Measurements from ENCODE around the gene PLPP3.

Gene PLPP3

DNA sequence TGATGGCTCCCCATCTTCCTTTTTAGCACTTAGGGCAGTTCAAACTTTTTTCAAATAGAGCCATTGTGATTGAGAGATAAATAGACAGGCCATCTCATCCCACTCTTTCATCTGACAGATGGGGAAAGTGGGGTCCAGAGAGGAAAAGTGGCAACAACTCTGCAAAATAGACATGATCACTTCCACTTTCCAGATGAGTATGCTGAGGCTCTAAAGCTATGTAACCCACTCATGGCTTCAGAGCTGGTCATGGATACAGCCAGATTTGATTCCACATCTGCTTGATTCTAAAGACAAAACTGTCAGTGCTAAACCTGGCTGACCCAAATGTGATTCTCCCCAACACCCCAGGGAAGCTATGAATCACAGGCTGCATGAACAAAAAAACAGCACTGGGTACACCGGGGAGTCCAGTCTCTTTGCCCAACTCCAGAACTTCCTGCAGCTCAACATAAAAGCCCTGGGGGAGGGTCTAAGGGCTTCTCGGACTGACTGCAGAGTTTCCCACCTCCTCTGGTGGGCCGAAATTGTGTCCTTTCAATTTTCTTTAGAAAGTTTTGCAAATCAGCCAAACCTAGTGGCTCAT is 59.3 kb downstream of the PLPP3 start:
- H3K27ac ChIP-seq (ENCODE audit: low read depth, low read length), result no peak overlapping the region
- H3K27me3 ChIP-seq (ENCODE audit: control insufficient read depth, insufficient read depth, low read length), result no peaks in the 10 kb centered on the region
- peaks cover 44% of the 10 kb centered on the region for H3K4me1 ChIP-seq (ENCODE audit: control insufficient read depth, insufficient read depth, low read length)
- H3K9me3 ChIP-seq (ENCODE audit: control insufficient read depth, insufficient read depth, low read depth, low read length), result no peaks in the 10 kb centered on the region
- H3K36me3 ChIP-seq (ENCODE audit: control insufficient read depth, insufficient read depth, low read length), result peaks cover 72% of the 10 kb centered on the region
- no peak overlapping the region for H3K9ac ChIP-seq (ENCODE audit: low read length)
- no peak overlapping the region for H3K4me3 ChIP-seq (ENCODE audit: low read depth, low read length)

DNA sequence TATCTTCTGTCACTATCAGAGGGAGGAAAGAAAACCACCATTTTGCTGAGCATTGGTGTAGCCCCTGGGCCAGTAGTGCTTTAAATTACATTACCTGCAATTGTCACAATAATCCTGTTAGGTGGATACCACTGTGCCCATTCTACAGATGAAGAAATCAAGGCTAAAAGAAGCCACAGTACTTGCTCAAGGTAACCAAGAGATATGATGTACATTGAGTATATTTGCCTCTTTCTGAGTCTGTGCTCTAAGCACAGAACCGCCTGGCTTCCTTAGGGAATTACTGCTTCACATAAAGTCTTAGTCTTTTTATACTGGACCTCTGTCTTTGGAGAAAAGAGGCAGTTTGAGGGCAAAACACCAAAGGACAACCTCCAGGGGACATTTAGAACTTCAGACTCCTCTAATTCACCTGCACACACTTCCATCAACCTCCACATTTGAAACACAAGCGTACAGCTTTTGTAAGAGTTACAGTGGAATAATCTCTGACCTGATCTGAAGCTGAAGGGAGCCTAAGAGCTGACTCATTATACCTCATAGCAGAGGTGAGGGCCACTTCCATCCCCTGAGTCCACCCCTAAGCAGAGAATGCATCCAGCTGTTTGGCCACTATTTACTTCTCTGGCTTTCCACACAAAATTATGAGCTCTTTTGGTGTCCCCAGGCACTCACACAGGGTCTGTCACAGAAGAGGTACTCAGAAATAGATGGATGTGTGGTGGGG is 61.8 kb downstream of the PLPP3 start:
- no peak overlapping the region for H3K9ac ChIP-seq (ENCODE audit: low read length)
- peak overlapping the region; percentile 83; the same call in 1 of the 2 replicates for H3K27ac ChIP-seq (ENCODE audit: low read depth, low read length)
- peaks cover 42% of the 10 kb centered on the region for H3K4me1 ChIP-seq (ENCODE audit: control insufficient read depth, insufficient read depth, low read length)
- no peaks in the 10 kb centered on the region for H3K27me3 ChIP-seq (ENCODE audit: control insufficient read depth, insufficient read depth, low read length)
- H3K9me3 ChIP-seq (ENCODE audit: control insufficient read depth, insufficient read depth, low read depth, low read length), result no peaks in the 10 kb centered on the region
- no peak overlapping the region for H3K4me3 ChIP-seq (ENCODE audit: low read depth, low read length)
- peaks cover 60% of the 10 kb centered on the region for H3K36me3 ChIP-seq (ENCODE audit: control insufficient read depth, insufficient read depth, low read length)

DNA sequence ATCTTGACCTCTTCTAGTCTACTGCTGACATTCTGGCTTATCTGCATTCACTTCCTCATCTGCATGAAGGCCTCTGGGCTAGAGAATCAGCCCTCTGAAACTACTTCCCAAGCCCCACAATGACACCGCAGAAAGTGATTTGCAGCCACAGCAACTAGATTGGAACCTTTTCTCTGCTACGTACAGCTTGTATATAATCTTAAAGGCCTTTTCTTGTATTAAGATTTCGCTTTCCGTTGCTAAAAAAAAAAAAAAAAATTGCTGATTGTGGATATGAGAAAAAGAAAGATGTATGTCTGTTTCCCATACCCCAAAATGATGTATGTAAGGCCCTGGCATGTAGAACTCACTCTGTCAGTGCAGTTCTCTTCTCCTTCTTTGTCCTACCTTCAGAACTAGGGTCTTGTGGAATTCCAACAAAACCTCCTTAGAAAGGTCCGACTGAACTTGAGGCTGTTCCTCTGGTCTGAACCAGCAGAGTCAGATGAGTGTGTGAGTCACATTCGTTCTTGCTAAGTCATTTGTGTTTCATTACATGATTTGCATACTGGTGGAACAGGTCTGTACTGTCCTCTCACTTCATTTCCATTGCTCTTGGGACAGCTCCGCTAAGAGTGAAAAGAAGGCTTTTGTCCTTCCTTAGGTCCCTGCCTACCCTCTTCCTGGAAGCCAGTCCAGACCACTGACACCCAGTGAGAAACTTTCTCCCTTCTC is 62.7 kb downstream of the PLPP3 start:
- peaks cover 59% of the 10 kb centered on the region for H3K36me3 ChIP-seq (ENCODE audit: control insufficient read depth, insufficient read depth, low read length)
- no peaks in the 10 kb centered on the region for H3K9me3 ChIP-seq (ENCODE audit: control insufficient read depth, insufficient read depth, low read depth, low read length)
- H3K27me3 ChIP-seq (ENCODE audit: control insufficient read depth, insufficient read depth, low read length), result no peaks in the 10 kb centered on the region
- peaks cover 45% of the 10 kb centered on the region for H3K4me1 ChIP-seq (ENCODE audit: control insufficient read depth, insufficient read depth, low read length)
- H3K4me3 ChIP-seq (ENCODE audit: low read depth, low read length), result peak overlapping the region; percentile 0; the same call in 1 of the 2 replicates
- H3K9ac ChIP-seq (ENCODE audit: low read length), result peak overlapping the region; percentile 63
- peak overlapping the region; percentile 83; the same call in 1 of the 2 replicates for H3K27ac ChIP-seq (ENCODE audit: low read depth, low read length)

DNA sequence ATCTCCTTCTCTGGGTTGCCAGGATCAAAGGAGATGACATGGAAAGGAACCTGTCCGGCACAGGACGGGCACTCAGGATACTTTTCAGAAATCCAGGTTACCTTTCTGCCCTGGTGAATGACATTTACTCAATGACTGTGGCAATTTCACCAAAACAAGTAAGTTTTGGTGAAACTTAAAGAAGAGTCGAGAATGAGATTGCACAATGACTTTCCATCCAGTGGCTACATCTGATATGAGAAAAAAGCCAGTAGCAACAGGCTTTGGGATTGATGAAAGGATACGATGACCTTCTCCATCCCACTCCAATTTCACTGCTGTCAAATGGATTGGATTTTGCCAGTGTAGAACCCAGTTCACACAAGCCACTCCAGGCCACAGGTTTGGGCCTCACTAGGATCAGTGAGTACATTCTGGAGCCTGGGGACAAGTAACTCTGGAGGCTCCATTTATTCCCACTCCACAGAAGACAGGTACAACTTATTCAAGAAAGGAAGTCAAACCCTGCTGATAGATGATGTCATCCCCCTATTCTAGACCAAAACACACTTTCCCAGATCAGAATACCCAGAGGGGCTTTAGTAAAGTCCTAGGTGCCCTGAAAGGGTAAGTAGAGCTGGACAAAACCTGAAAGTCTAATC is 63.3 kb downstream of the PLPP3 start:
- Histone ChIP-seq H3K27ac (ENCODE audit: low read depth, low read length) (peak overlapping the region; percentile 83; the same call in 1 of the 2 replicates), H3K4me1 (ENCODE audit: control insufficient read depth, insufficient read depth, low read length) (peaks cover 48% of the 10 kb centered on the region), H3K9ac (ENCODE audit: low read length) (peak overlapping the region; percentile 63), H3K9me3 (ENCODE audit: control insufficient read depth, insufficient read depth, low read depth, low read length) (no peaks in the 10 kb centered on the region), H3K27me3 (ENCODE audit: control insufficient read depth, insufficient read depth, low read length) (no peaks in the 10 kb centered on the region), H3K4me3 (ENCODE audit: low read depth, low read length) (no peak overlapping the region), H3K36me3 (ENCODE audit: control insufficient read depth, insufficient read depth, low read length) (peaks cover 62% of the 10 kb centered on the region)

DNA sequence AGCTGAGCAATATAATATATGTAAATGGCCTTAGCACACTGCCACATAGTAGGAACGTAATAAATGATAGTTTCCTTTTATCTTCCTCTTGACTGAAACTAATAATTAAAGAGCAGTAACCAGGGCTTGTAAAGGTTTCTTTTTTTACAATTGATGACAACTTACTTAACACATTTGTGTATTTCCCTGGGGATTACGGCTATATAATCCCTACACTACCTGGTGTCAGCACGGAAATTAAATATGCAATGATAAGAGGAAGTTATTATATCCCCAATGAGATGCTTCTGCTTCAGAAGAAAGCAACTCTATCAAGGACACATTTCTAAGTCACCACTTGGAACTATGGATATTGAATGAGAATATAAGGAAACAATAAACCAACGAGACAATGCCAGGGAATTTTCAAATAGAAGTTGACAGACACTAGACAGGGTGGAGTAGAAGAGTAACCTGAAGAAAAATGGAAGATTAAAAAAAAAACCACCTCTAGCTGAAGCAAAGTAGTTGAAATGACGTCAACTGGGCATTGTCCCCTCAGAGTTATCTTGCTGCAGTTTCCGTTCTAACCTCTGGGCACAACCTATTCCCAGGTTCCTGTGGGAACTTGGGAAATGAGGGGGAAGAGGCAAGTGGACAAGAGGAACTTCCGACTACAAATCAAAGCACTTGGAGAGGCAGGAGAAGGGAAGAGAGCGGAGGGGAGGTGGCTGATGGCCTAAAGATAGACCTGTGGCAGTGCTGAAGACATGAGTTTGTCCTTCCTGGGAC is 66.5 kb downstream of the PLPP3 start:
- H3K4me1 ChIP-seq (ENCODE audit: control insufficient read depth, insufficient read depth, low read length), result peaks cover 57% of the 10 kb centered on the region
- peaks cover 71% of the 10 kb centered on the region for H3K36me3 ChIP-seq (ENCODE audit: control insufficient read depth, insufficient read depth, low read length)

DNA sequence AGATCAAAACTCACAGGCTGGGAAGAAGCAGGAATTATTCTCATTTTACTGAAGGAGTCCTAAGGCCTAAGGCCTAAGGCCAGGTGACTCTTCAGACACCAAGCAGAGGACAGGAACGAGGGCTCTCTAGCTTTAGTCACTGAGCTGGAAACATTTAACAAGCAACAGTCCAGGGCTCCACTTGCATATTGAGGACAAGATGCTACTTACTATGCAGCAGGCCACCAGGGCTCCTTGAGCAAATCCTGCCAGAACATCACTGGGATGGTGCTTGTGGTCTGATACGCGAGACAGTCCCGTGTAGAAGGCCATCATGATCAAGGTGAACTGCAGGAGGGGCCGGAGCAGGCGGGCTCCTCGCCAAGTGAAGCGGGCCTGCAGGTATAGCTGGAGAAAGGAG is 67.6 kb downstream of the PLPP3 start:
- no peak overlapping the region for H3K9ac ChIP-seq (ENCODE audit: low read length)
- H3K4me3 ChIP-seq (ENCODE audit: low read depth, low read length), result no peak overlapping the region
- no peaks in the 10 kb centered on the region for H3K27me3 ChIP-seq (ENCODE audit: control insufficient read depth, insufficient read depth, low read length)
- peaks cover 49% of the 10 kb centered on the region for H3K4me1 ChIP-seq (ENCODE audit: control insufficient read depth, insufficient read depth, low read length)
- H3K27ac ChIP-seq (ENCODE audit: low read depth, low read length), result no peak overlapping the region
- H3K36me3 ChIP-seq (ENCODE audit: control insufficient read depth, insufficient read depth, low read length), result peaks cover 75% of the 10 kb centered on the region
- no peaks in the 10 kb centered on the region for H3K9me3 ChIP-seq (ENCODE audit: control insufficient read depth, insufficient read depth, low read depth, low read length)

More for the DNA sequence above, 66.5 kb downstream of the PLPP3 start:
- Histone ChIP-seq H3K4me3 (ENCODE audit: low read depth, low read length) (no peak overlapping the region), H3K27ac (ENCODE audit: low read depth, low read length) (no peak overlapping the region), H3K27me3 (ENCODE audit: control insufficient read depth, insufficient read depth, low read length) (no peaks in the 10 kb centered on the region), H3K9me3 (ENCODE audit: control insufficient read depth, insufficient read depth, low read depth, low read length) (no peaks in the 10 kb centered on the region), H3K9ac (ENCODE audit: low read length) (no peak overlapping the region)

DNA sequence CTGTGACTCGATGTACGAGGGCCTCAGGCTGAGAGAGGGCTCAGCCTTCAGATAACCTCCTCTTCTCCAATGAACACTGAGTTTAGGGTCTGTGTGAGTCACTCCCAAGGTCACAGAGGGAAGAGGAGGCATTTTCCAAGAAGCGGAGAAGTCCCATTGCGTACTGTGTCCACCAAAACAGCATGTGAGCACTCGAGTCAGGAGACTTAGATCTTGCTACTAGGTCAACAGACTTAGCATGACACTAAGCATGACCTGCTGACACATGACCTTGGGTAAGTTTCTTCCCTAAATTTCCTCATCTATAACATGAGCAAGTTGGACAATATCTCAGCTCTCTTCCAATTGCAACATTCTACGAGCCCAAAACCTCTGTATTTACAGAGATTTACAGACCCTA is 68.0 kb downstream of the PLPP3 start:
- Histone ChIP-seq H3K27me3 (ENCODE audit: control insufficient read depth, insufficient read depth, low read length) (no peaks in the 10 kb centered on the region), H3K27ac (ENCODE audit: low read depth, low read length) (no peak overlapping the region), H3K9ac (ENCODE audit: low read length) (no peak overlapping the region), H3K36me3 (ENCODE audit: control insufficient read depth, insufficient read depth, low read length) (peaks cover 77% of the 10 kb centered on the region), H3K9me3 (ENCODE audit: control insufficient read depth, insufficient read depth, low read depth, low read length) (no peaks in the 10 kb centered on the region), H3K4me1 (ENCODE audit: control insufficient read depth, insufficient read depth, low read length) (peaks cover 49% of the 10 kb centered on the region), H3K4me3 (ENCODE audit: low read depth, low read length) (no peak overlapping the region)

DNA sequence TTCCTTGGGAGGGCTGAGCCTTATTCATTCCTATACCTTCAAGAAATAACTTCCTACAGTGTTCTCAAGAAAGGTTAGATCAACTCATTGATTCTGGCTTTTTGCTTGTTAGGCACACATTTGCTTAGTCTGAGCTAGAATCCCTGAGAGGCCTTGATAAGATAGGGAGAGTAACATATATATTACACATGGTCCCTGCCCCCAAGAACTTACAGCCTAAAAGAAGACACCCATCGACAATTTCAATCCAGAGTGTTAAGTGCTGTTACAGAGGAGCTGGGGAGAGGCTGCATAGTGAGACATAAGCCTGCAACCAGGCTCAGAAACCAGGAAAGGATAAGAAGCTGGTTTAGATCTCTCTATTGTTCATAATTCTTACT is 68.7 kb downstream of the PLPP3 start:
- no peak overlapping the region for H3K27ac ChIP-seq (ENCODE audit: low read depth, low read length)
- no peaks in the 10 kb centered on the region for H3K9me3 ChIP-seq (ENCODE audit: control insufficient read depth, insufficient read depth, low read depth, low read length)
- peaks cover 46% of the 10 kb centered on the region for H3K4me1 ChIP-seq (ENCODE audit: control insufficient read depth, insufficient read depth, low read length)
- no peak overlapping the region; the same call in 1 of the 2 replicates for H3K4me3 ChIP-seq (ENCODE audit: low read depth, low read length)
- H3K9ac ChIP-seq (ENCODE audit: low read length), result no peak overlapping the region
- H3K36me3 ChIP-seq (ENCODE audit: control insufficient read depth, insufficient read depth, low read length), result peaks cover 80% of the 10 kb centered on the region
- no peaks in the 10 kb centered on the region for H3K27me3 ChIP-seq (ENCODE audit: control insufficient read depth, insufficient read depth, low read length)

DNA sequence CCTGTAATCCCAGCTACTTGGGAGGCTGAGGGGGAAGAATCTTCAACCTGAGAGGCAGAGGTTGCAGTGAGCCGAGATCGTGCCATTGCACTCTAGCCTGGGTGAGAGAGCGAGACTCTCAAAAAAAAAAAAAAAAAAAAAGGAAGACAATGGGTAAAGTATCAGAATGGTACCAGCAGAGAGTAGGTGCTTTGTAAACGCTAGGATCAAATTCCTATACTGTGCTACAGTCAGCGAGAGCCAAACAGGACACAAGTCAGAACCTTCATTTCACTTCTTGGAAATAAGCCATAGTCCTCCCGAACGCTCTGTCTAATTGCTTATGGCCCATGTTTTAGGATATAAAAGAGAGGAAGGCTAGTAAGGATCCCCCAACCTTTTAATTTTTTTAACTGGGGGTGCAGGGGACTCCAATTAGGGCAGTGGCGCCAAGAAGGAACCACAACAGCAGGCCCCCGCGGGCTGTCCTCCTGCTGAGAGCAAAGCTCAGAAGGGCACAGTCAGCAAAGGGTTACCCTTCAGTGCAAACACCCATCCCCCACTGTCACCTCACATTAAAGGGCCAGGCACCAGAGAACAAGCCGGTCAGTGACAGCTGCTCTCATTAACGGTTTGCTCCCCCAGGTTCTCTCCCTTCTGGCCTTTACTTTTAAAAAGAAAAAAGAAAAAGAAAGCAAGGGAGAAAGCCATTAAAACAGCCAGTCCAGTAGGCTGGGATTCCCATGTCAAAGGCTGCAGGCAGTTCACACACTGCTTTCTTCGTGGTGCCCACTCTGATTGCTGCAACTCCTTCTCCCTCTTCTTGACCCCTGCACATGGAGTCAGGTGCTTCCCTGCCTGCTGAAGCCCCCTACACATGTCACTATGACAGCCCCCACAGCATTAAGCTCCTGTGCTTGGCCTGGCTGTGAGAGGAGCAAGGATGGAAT is 69.4 kb downstream of the PLPP3 start:
- H3K4me3 ChIP-seq (ENCODE audit: low read depth, low read length), result peak overlapping the region; percentile 6; the same call in 1 of the 2 replicates
- H3K36me3 ChIP-seq (ENCODE audit: control insufficient read depth, insufficient read depth, low read length), result peaks cover 82% of the 10 kb centered on the region
- peaks cover 40% of the 10 kb centered on the region for H3K4me1 ChIP-seq (ENCODE audit: control insufficient read depth, insufficient read depth, low read length)
- no peaks in the 10 kb centered on the region for H3K27me3 ChIP-seq (ENCODE audit: control insufficient read depth, insufficient read depth, low read length)
- H3K9me3 ChIP-seq (ENCODE audit: control insufficient read depth, insufficient read depth, low read depth, low read length), result no peaks in the 10 kb centered on the region
- H3K27ac ChIP-seq (ENCODE audit: low read depth, low read length), result no peak overlapping the region
- peak overlapping the region; percentile 4 for H3K9ac ChIP-seq (ENCODE audit: low read length)
